NT2/D1 (cell line): Measurements from ENCODE around the gene SORT1.

Experiments used
- YY1 ChIP-seq: IDR thresholded peaks from 2 replicates; pipeline ENCODE4 v1.6.1; 2011; ENCODE audit not compliant: insufficient read length, insufficient read depth
- ZNF274 ChIP-seq: IDR thresholded peaks from 2 replicates; pipeline ENCODE4 v1.6.1; 2011; ENCODE audit warnings: mild to moderate bottlenecking, low read depth, low read length

- TF ChIP-seq ZNF274 (no peak), YY1 (no peak)
Measured at GRCh38 chr1:109338608-109339007, 59.1 kb downstream of the SORT1 start.
